Glutamatergic neuron (in vitro differentiated cells): ENCODE results near the gene TAAR5. TPM values are rescaled to one million over a fixed set of nuclear protein-coding genes. Genes with fewer than 3 reads are reported as not detected.
"Not testable (repeated sequence)": the region's sequence is repeated elsewhere in the genome, so short reads cannot be mapped to it uniquely, and the experiment has no call there.

Source experiments
- DNase-seq: peaks from one replicate; pipeline ENCODE4 v3.0.0; 2022
- H3K27ac Mint-ChIP-seq: one replicate; pipeline ENCODE4 v1.8.0; 2020; ENCODE audit warnings: mild to moderate bottlenecking, mixed read lengths, inconsistent platforms; ENCODE audit not compliant: unreplicated experiment
- H3K27me3 Mint-ChIP-seq: one replicate; pipeline ENCODE4 v1.8.0; 2020; ENCODE audit warnings: mild to moderate bottlenecking, moderate library complexity, mixed read lengths, inconsistent platforms; ENCODE audit not compliant: unreplicated experiment
- H3K36me3 Mint-ChIP-seq: one replicate; pipeline ENCODE4 v1.8.0; 2020; ENCODE audit warnings: mild to moderate bottlenecking, mixed read lengths, inconsistent platforms; ENCODE audit not compliant: unreplicated experiment
- H3K4me1 Mint-ChIP-seq: one replicate; pipeline ENCODE4 v1.8.0; 2020; ENCODE audit warnings: mild to moderate bottlenecking, low read depth, mixed read lengths, inconsistent platforms; ENCODE audit not compliant: unreplicated experiment
- H3K4me3 Mint-ChIP-seq: one replicate; pipeline ENCODE4 v1.8.0; 2020; ENCODE audit warnings: mild to moderate bottlenecking, mixed read lengths, inconsistent platforms; ENCODE audit not compliant: unreplicated experiment
- H3K9me3 Mint-ChIP-seq: one replicate; pipeline ENCODE4 v1.8.0; 2020; ENCODE audit warnings: mild to moderate bottlenecking, moderate library complexity, mixed read lengths, inconsistent platforms; ENCODE audit not compliant: unreplicated experiment
- CTCF ChIP-seq: fragments of 200-600 bp; sonication (generic); IDR thresholded peaks from one replicate; pipeline ENCODE4 v1.5.0; 2021; ENCODE audit not compliant: partially characterized antibody, unreplicated experiment
- total RNA-seq: library from RNA; stranded (reverse); fragmentation: NEBNext Ultra II Directional; extraction: Animal tissue kit (Norgen Biotek cat#: 25700); gene quantifications from one replicate; pipeline ENCODE4 v1.2.1, GENCODE V29; 2021; ENCODE audit not compliant: unreplicated experiment

TAAR5 gene
- total RNA-seq, 1 donor from 2014 or later = not detected

- DNase-seq = no peak
- H3K4me3 Mint-ChIP-seq = no peak overlapping the region
- H3K27ac Mint-ChIP-seq = no peak overlapping the region
- no peaks in the 10 kb centered on the region for H3K36me3 Mint-ChIP-seq
- H3K4me1 Mint-ChIP-seq = no peaks in the 10 kb centered on the region
- TF ChIP-seq CTCF = no peak
- H3K9me3 Mint-ChIP-seq = no peaks in the 10 kb centered on the region
- H3K27me3 Mint-ChIP-seq = no peaks in the 10 kb centered on the region
Measured at GRCh38 chr6:132566404-132566803, 23.1 kb downstream of the TAAR5 start.

- H3K4me1 Mint-ChIP-seq, H3K36me3 Mint-ChIP-seq, DNase-seq, H3K27me3 Mint-ChIP-seq, H3K4me3 Mint-ChIP-seq, H3K27ac Mint-ChIP-seq, H3K9me3 Mint-ChIP-seq: not testable (repeated sequence)
Measured at GRCh38 chr6:132560087-132560486, 29.5 kb downstream of the TAAR5 start.

- no peaks in the 10 kb centered on the region for H3K4me1 Mint-ChIP-seq
- H3K9me3 Mint-ChIP-seq = no peaks in the 10 kb centered on the region
- no peak for DNase-seq
- TF ChIP-seq CTCF = no peak
- H3K27ac Mint-ChIP-seq = no peak within 1 kb of the TSS
- no peaks in the 10 kb centered on the region for H3K27me3 Mint-ChIP-seq
- H3K4me3 Mint-ChIP-seq = no peak within 1 kb of the TSS
- H3K36me3 Mint-ChIP-seq = no peaks in the 10 kb centered on the region
Measured at GRCh38 chr6:132552372-132552771, 37.2 kb downstream of the TAAR5 start, which contains the start of gene TAAR8. TAAR8 (plus strand) TSS chr6:132552672; CDS start chr6:132552693, 21 bp downstream.

GRCh38 chr6:132551214-132551613 lies 38.3 kb downstream of the TAAR5 start:
- no peaks in the 10 kb centered on the region for H3K36me3 Mint-ChIP-seq
- H3K4me3 Mint-ChIP-seq = no peak overlapping the region
- no peak for DNase-seq
- H3K9me3 Mint-ChIP-seq = no peaks in the 10 kb centered on the region
- no peak for TF ChIP-seq CTCF
- no peak overlapping the region for H3K27ac Mint-ChIP-seq
- no peaks in the 10 kb centered on the region for H3K4me1 Mint-ChIP-seq
- H3K27me3 Mint-ChIP-seq = no peaks in the 10 kb centered on the region

DNA sequence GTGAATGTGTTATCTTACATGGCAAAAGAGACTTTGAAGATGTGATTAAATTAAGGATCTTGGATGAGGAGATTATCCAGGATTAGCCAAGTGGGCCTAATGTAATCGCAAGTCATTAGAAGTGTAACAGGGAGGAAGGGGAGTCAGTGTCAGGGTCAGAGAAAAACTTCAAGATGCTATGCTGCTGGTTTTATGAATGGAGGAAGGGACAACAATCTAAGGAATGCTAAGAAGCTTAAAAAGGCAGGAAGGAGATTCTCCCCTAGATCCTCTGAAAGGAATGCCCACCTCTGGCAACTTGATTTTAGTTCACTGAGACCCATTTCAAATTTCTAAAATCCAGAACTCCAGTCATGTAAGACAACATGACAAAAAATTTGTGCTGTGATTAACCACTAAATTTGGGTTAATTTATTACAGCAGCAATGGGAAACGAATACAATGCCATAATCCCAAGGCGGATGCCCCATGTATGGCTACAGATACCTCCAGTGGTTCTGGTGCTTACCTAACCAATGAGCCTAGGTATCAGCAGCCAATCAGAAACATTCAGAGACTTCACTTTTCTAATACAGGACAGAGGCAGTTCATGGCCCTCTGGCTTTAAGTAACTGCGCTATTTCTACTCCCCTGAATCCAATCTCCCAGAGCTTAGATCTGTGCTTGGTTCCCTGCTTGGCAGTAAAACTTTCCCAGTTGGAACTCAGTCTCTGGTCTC lies 40.6 kb downstream of the TAAR5 start:
- no peaks in the 10 kb centered on the region for H3K9me3 Mint-ChIP-seq
- no peak for DNase-seq
- H3K4me1 Mint-ChIP-seq = no peaks in the 10 kb centered on the region
- H3K27ac Mint-ChIP-seq = no peak overlapping the region
- no peaks in the 10 kb centered on the region for H3K36me3 Mint-ChIP-seq
- TF ChIP-seq CTCF = no peak
- no peak overlapping the region for H3K4me3 Mint-ChIP-seq
- no peaks in the 10 kb centered on the region for H3K27me3 Mint-ChIP-seq
